ENCODE data around the gene SMIM30.
"Not testable (repeated sequence)": the region's sequence is repeated elsewhere in the genome, so short reads cannot be mapped to it uniquely, and the experiment has no call there.

The SMIM30 gene

GRCh38 chr7:113141803-113142202, 23.4 kb upstream of the SMIM30 start:
- no peak overlapping the region for H3K27ac ChIP-seq (ENCODE audit: insufficient read depth, low read length, poor library complexity, severe bottlenecking)
- no peak overlapping the region for H3K4me3 ChIP-seq (ENCODE audit: insufficient read depth, low read depth, low read length, poor library complexity, severe bottlenecking)
- no peaks in the 10 kb centered on the region for H3K9me3 ChIP-seq (ENCODE audit: control insufficient read depth, low read length)
- no peaks in the 10 kb centered on the region for H3K4me1 ChIP-seq (ENCODE audit: control insufficient read depth, insufficient read depth, low read length, poor library complexity, severe bottlenecking)
- H3K27me3 ChIP-seq (replicated peaks; ENCODE audit: control insufficient read depth, insufficient read depth, low read length, poor library complexity, severe bottlenecking) = no peaks in the 10 kb centered on the region
- no peaks in the 10 kb centered on the region for H3K36me3 ChIP-seq (ENCODE audit: control insufficient read depth, insufficient read depth, low read length)
- DNase-seq = no peak

- H3K27ac ChIP-seq (ENCODE audit: insufficient read depth, low read length, poor library complexity, severe bottlenecking) = no peak overlapping the region
- no peak overlapping the region for H3K4me3 ChIP-seq (ENCODE audit: insufficient read depth, low read depth, low read length, poor library complexity, severe bottlenecking)
- H3K4me1 ChIP-seq (ENCODE audit: control insufficient read depth, insufficient read depth, low read length, poor library complexity, severe bottlenecking) = no peaks in the 10 kb centered on the region
- no peaks in the 10 kb centered on the region for H3K27me3 ChIP-seq (replicated peaks; ENCODE audit: control insufficient read depth, insufficient read depth, low read length, poor library complexity, severe bottlenecking)
- H3K9me3 ChIP-seq (ENCODE audit: control insufficient read depth, low read length) = no peaks in the 10 kb centered on the region
- H3K36me3 ChIP-seq (ENCODE audit: control insufficient read depth, insufficient read depth, low read length) = no peaks in the 10 kb centered on the region
- DNase-seq = no peak
Observed at GRCh38 chr7:113140956-113141355, 22.6 kb upstream of the SMIM30 start.

DNA sequence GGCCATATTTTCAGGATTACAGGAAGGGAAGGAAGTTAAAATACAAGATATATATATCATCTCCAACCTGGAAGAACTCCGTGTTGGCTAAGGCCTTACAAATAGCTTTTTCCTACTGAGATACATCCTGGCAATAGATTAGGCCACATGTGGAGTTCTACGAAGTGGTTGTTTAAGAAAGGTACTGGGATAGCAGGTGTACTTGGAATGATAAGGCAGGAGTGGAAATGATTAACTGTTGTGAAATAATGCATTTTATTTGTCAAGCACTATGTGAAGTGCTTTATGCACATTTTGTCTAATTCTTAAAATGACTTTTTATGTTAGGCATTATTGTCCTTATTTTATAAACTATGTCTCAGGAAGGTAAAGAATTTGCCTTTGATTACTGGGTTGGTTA, 18.9 kb upstream of the SMIM30 start:
- DNase-seq = no peak
- H3K9me3 ChIP-seq (ENCODE audit: control insufficient read depth, low read length) = no peaks in the 10 kb centered on the region
- no peaks in the 10 kb centered on the region for H3K4me1 ChIP-seq (ENCODE audit: control insufficient read depth, insufficient read depth, low read length, poor library complexity, severe bottlenecking)
- no peaks in the 10 kb centered on the region for H3K27me3 ChIP-seq (replicated peaks; ENCODE audit: control insufficient read depth, insufficient read depth, low read length, poor library complexity, severe bottlenecking)
- H3K36me3 ChIP-seq (ENCODE audit: control insufficient read depth, insufficient read depth, low read length) = no peaks in the 10 kb centered on the region
- H3K27ac ChIP-seq (ENCODE audit: insufficient read depth, low read length, poor library complexity, severe bottlenecking) = no peak overlapping the region
- no peak overlapping the region for H3K4me3 ChIP-seq (ENCODE audit: insufficient read depth, low read depth, low read length, poor library complexity, severe bottlenecking)

DNA sequence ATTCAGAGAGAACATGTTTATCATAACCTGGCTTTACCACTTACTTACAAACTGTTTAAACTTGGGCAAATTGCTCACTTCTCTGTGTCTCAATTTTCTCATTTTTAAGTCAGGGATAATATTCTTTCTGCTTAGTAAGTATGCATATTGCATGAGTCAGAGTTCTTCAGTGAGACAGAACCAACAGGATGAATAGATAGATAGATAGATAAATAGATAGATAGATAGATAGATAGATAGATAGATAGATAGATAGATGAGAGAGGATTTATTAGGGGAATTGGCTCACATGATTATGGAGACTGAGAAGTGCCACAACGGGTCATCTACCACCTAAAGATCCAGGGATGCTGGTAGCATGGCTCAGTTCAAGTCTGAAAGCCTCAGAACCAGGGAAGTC, 15.7 kb upstream of the SMIM30 start:
- H3K4me1 ChIP-seq (ENCODE audit: control insufficient read depth, insufficient read depth, low read length, poor library complexity, severe bottlenecking) = no peaks in the 10 kb centered on the region
- no peak overlapping the region for H3K4me3 ChIP-seq (ENCODE audit: insufficient read depth, low read depth, low read length, poor library complexity, severe bottlenecking)
- H3K27me3 ChIP-seq (replicated peaks; ENCODE audit: control insufficient read depth, insufficient read depth, low read length, poor library complexity, severe bottlenecking) = no peaks in the 10 kb centered on the region
- H3K9me3 ChIP-seq (ENCODE audit: control insufficient read depth, low read length) = no peaks in the 10 kb centered on the region
- no peaks in the 10 kb centered on the region for H3K36me3 ChIP-seq (ENCODE audit: control insufficient read depth, insufficient read depth, low read length)
- no peak for DNase-seq
- no peak overlapping the region for H3K27ac ChIP-seq (ENCODE audit: insufficient read depth, low read length, poor library complexity, severe bottlenecking)

DNA sequence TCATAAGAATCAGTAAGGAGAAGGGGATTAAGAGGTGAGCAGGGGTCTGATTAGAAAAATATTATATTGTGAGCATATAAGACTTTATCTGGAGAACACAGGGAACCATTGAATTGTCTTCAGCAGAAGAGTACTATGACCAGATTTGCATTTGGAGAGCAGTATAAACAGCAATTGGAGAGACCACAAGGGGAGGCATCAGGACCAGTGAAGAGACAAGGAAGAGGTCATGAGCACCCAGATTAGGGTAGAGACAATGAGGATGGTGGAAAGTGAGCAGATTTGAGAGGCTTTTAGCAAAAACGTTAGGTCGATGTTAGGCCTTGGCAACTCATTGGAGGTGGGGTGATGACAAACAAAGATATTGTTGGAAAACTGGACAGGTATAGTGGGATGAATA, 13.0 kb upstream of the SMIM30 start:
- Histone ChIP-seq H3K9me3 (ENCODE audit: control insufficient read depth, low read length) (no peaks in the 10 kb centered on the region), H3K4me3 (ENCODE audit: insufficient read depth, low read depth, low read length, poor library complexity, severe bottlenecking) (no peak overlapping the region)

DNA sequence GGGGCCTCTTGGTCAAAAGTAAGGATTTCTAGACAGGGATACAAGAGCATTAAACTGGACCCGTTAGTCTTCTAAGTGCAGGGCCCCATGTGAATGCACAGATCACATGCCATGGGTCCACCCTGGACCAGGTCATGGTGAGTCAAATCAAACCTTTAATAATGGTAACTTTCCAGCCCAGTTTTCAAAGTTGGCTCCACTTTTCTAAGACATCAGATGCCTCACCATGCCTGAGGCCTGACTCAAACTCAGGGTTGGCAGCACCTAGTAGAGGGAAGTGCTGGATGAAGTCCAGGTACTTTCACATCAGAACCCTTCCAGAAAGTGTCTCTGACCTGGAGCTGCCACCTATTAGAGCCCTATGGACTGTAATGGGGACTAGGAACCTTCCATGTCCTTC, 9.7 kb upstream of the SMIM30 start:
- no peak overlapping the region for H3K4me3 ChIP-seq (ENCODE audit: insufficient read depth, low read depth, low read length, poor library complexity, severe bottlenecking)
- no peaks in the 10 kb centered on the region for H3K4me1 ChIP-seq (ENCODE audit: control insufficient read depth, insufficient read depth, low read length, poor library complexity, severe bottlenecking)
- DNase-seq = no peak
- H3K27ac ChIP-seq (ENCODE audit: insufficient read depth, low read length, poor library complexity, severe bottlenecking) = no peak overlapping the region
- H3K36me3 ChIP-seq (ENCODE audit: control insufficient read depth, insufficient read depth, low read length) = no peaks in the 10 kb centered on the region
- no peaks in the 10 kb centered on the region for H3K9me3 ChIP-seq (ENCODE audit: control insufficient read depth, low read length)
- H3K27me3 ChIP-seq (replicated peaks; ENCODE audit: control insufficient read depth, insufficient read depth, low read length, poor library complexity, severe bottlenecking) = no peaks in the 10 kb centered on the region

More for the DNA sequence above, 13.0 kb upstream of the SMIM30 start:
- Histone ChIP-seq H3K4me1 (ENCODE audit: control insufficient read depth, insufficient read depth, low read length, poor library complexity, severe bottlenecking) (no peaks in the 10 kb centered on the region), H3K27me3 (replicated peaks; ENCODE audit: control insufficient read depth, insufficient read depth, low read length, poor library complexity, severe bottlenecking) (no peaks in the 10 kb centered on the region), H3K27ac (ENCODE audit: insufficient read depth, low read length, poor library complexity, severe bottlenecking) (no peak overlapping the region), H3K36me3 (ENCODE audit: control insufficient read depth, insufficient read depth, low read length) (no peaks in the 10 kb centered on the region)
- no peak for DNase-seq

- no peaks in the 10 kb centered on the region for H3K4me1 ChIP-seq (ENCODE audit: control insufficient read depth, insufficient read depth, low read length, poor library complexity, severe bottlenecking)
- no peaks in the 10 kb centered on the region for H3K9me3 ChIP-seq (ENCODE audit: control insufficient read depth, low read length)
- no peak overlapping the region for H3K27ac ChIP-seq (ENCODE audit: insufficient read depth, low read length, poor library complexity, severe bottlenecking)
- no peaks in the 10 kb centered on the region for H3K27me3 ChIP-seq (replicated peaks; ENCODE audit: control insufficient read depth, insufficient read depth, low read length, poor library complexity, severe bottlenecking)
- DNase-seq = no peak
- no peaks in the 10 kb centered on the region for H3K36me3 ChIP-seq (ENCODE audit: control insufficient read depth, insufficient read depth, low read length)
- no peak overlapping the region for H3K4me3 ChIP-seq (ENCODE audit: insufficient read depth, low read depth, low read length, poor library complexity, severe bottlenecking)
Observed at GRCh38 chr7:113125728-113126127, 7.4 kb upstream of the SMIM30 start.

DNA sequence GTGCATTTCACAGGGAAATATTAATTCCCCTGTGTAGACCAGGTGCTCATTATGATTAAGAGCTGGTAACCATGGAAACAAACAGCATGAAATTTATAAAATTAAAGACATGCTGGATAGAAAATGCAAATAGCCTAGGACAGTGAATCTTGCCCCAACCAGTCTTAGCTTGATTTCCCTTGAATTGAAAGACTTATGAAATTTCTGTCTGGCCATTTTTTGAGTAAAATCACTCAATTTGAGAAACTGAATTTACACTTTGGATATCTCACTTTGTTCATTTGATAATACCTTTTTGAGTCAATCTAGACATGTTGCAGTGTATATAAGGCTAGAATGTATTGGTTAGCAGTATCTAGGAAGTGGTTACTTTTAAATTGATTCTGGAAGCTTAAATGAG, 4.4 kb upstream of the SMIM30 start:
- H3K27ac ChIP-seq (ENCODE audit: insufficient read depth, low read length, poor library complexity, severe bottlenecking) = no peak overlapping the region
- H3K4me1 ChIP-seq (ENCODE audit: control insufficient read depth, insufficient read depth, low read length, poor library complexity, severe bottlenecking) = no peaks in the 10 kb centered on the region
- no peak overlapping the region for H3K4me3 ChIP-seq (ENCODE audit: insufficient read depth, low read depth, low read length, poor library complexity, severe bottlenecking)
- DNase-seq = no peak
- no peaks in the 10 kb centered on the region for H3K27me3 ChIP-seq (replicated peaks; ENCODE audit: control insufficient read depth, insufficient read depth, low read length, poor library complexity, severe bottlenecking)
- H3K36me3 ChIP-seq (ENCODE audit: control insufficient read depth, insufficient read depth, low read length) = no peaks in the 10 kb centered on the region
- no peaks in the 10 kb centered on the region for H3K9me3 ChIP-seq (ENCODE audit: control insufficient read depth, low read length)

- Histone ChIP-seq H3K27ac (ENCODE audit: insufficient read depth, low read length, poor library complexity, severe bottlenecking) (no peak overlapping the region), H3K36me3 (ENCODE audit: control insufficient read depth, insufficient read depth, low read length) (no peaks in the 10 kb centered on the region), H3K4me3 (ENCODE audit: insufficient read depth, low read depth, low read length, poor library complexity, severe bottlenecking) (no peak overlapping the region), H3K9me3 (ENCODE audit: control insufficient read depth, low read length) (no peaks in the 10 kb centered on the region), H3K4me1 (ENCODE audit: control insufficient read depth, insufficient read depth, low read length, poor library complexity, severe bottlenecking) (no peaks in the 10 kb centered on the region), H3K27me3 (replicated peaks; ENCODE audit: control insufficient read depth, insufficient read depth, low read length, poor library complexity, severe bottlenecking) (no peaks in the 10 kb centered on the region)
- DNase-seq = no peak
Observed at GRCh38 chr7:113120647-113121046, 2.3 kb upstream of the SMIM30 start.

- Histone ChIP-seq H3K27ac (ENCODE audit: insufficient read depth, low read length, poor library complexity, severe bottlenecking) (no peak overlapping the region), H3K27me3 (replicated peaks; ENCODE audit: control insufficient read depth, insufficient read depth, low read length, poor library complexity, severe bottlenecking) (no peaks in the 10 kb centered on the region), H3K9me3 (ENCODE audit: control insufficient read depth, low read length) (no peaks in the 10 kb centered on the region), H3K4me1 (ENCODE audit: control insufficient read depth, insufficient read depth, low read length, poor library complexity, severe bottlenecking) (no peaks in the 10 kb centered on the region), H3K4me3 (ENCODE audit: insufficient read depth, low read depth, low read length, poor library complexity, severe bottlenecking) (no peak overlapping the region), H3K36me3 (ENCODE audit: control insufficient read depth, insufficient read depth, low read length) (no peaks in the 10 kb centered on the region)
- no peak for DNase-seq
Observed at GRCh38 chr7:113119429-113119828, 1.1 kb upstream of the SMIM30 start.

- not testable (repeated sequence) for H3K4me1 ChIP-seq (ENCODE audit: control insufficient read depth, insufficient read depth, low read length, poor library complexity, severe bottlenecking); H3K27me3 ChIP-seq (replicated peaks; ENCODE audit: control insufficient read depth, insufficient read depth, low read length, poor library complexity, severe bottlenecking); H3K27ac ChIP-seq (ENCODE audit: insufficient read depth, low read length, poor library complexity, severe bottlenecking); H3K9me3 ChIP-seq (ENCODE audit: control insufficient read depth, low read length); DNase-seq; H3K4me3 ChIP-seq (ENCODE audit: insufficient read depth, low read depth, low read length, poor library complexity, severe bottlenecking); H3K36me3 ChIP-seq (ENCODE audit: control insufficient read depth, insufficient read depth, low read length)
Observed at GRCh38 chr7:113117374-113117774, 980 bp downstream of the SMIM30 start.

Measured in effector memory CD4-positive, alpha-beta T cell (primary cell).